Effector memory CD4-positive, alpha-beta T cell (primary cell): ENCODE measurements around the gene HS3ST5.
"Not testable (repeated sequence)": the region's sequence is repeated elsewhere in the genome, so short reads cannot be mapped to it uniquely, and the experiment has no call there.

Experiments
- DNase-seq, 3 donors: peaks; one replicate each; pipeline ENCODE4 v3.0.0-alpha.2; 2020
- H3K27ac ChIP-seq: 2 replicates; pipeline ENCODE4 v1.7.0; 2013; ENCODE audit warnings: mild to moderate bottlenecking, low read length, moderate library complexity; ENCODE audit not compliant: insufficient read depth, poor library complexity, severe bottlenecking
- H3K27me3 ChIP-seq: replicated peaks from 2 replicates; pipeline ENCODE4 v1.7.0; 2013; ENCODE audit warnings: mild to moderate bottlenecking, low read length; ENCODE audit not compliant: insufficient read depth, control insufficient read depth, poor library complexity, severe bottlenecking
- H3K36me3 ChIP-seq: 2 replicates; pipeline ENCODE4 v1.7.0; 2013; ENCODE audit warnings: mild to moderate bottlenecking, low read length, moderate library complexity; ENCODE audit not compliant: control insufficient read depth, insufficient read depth
- H3K4me1 ChIP-seq: 2 replicates; pipeline ENCODE4 v1.7.0; 2013; ENCODE audit warnings: low read length, mild to moderate bottlenecking; ENCODE audit not compliant: control insufficient read depth, insufficient read depth, poor library complexity, severe bottlenecking
- H3K4me3 ChIP-seq: 2 replicates; pipeline ENCODE4 v1.7.0; 2013; ENCODE audit warnings: low read length, low read depth, mild to moderate bottlenecking; ENCODE audit not compliant: insufficient read depth, poor library complexity, severe bottlenecking
- H3K9me3 ChIP-seq: 2 replicates; pipeline ENCODE4 v1.7.0; 2013; ENCODE audit warnings: mild to moderate bottlenecking, low read length, moderate library complexity; ENCODE audit not compliant: control insufficient read depth

The HS3ST5 gene

GRCh38 chr6:114149182-114149581 is 193.6 kb downstream of the HS3ST5 start:
- not testable (repeated sequence) for DNase-seq, H3K4me1 ChIP-seq, H3K27ac ChIP-seq

GRCh38 chr6:114144887-114145851 is 197.7 kb downstream of the HS3ST5 start:
- Histone ChIP-seq H3K9me3 (no peaks in the 10 kb centered on the region), H3K36me3 (no peaks in the 10 kb centered on the region), H3K27me3 (no peaks in the 10 kb centered on the region), H3K4me1 (no peaks in the 10 kb centered on the region), H3K27ac (no peak overlapping the region), H3K4me3 (no peak overlapping the region)
- DNase-seq: no peak

More at GRCh38 chr6:114149182-114149581, 193.6 kb downstream of the HS3ST5 start:
- not testable (repeated sequence) for H3K27me3 ChIP-seq, H3K4me3 ChIP-seq, H3K9me3 ChIP-seq, H3K36me3 ChIP-seq

GRCh38 chr6:114142258-114142657 is 200.6 kb downstream of the HS3ST5 start:
- Histone ChIP-seq H3K36me3 (no peaks in the 10 kb centered on the region), H3K27ac (no peak overlapping the region), H3K9me3 (no peaks in the 10 kb centered on the region), H3K27me3 (no peaks in the 10 kb centered on the region), H3K4me1 (no peaks in the 10 kb centered on the region), H3K4me3 (no peak overlapping the region)
- no peak for DNase-seq

- no peaks in the 10 kb centered on the region for H3K27me3 ChIP-seq
- no peak overlapping the region for H3K27ac ChIP-seq
- H3K4me3 ChIP-seq: no peak overlapping the region
- DNase-seq: no peak
- H3K4me1 ChIP-seq: no peaks in the 10 kb centered on the region
- H3K36me3 ChIP-seq: no peaks in the 10 kb centered on the region
- no peaks in the 10 kb centered on the region for H3K9me3 ChIP-seq
Measured at GRCh38 chr6:114140416-114140815, 202.4 kb downstream of the HS3ST5 start.

- Histone ChIP-seq H3K9me3 (no peaks in the 10 kb centered on the region), H3K4me1 (no peaks in the 10 kb centered on the region), H3K36me3 (no peaks in the 10 kb centered on the region), H3K4me3 (no peak overlapping the region), H3K27ac (no peak overlapping the region), H3K27me3 (no peaks in the 10 kb centered on the region)
- DNase-seq: no peak
Measured at GRCh38 chr6:114138577-114139248, 204.1 kb downstream of the HS3ST5 start.

- H3K4me3 ChIP-seq: no peak overlapping the region
- DNase-seq: no peak
Measured at GRCh38 chr6:114135363-114135971, 207.4 kb downstream of the HS3ST5 start.

GRCh38 chr6:114133816-114134215 is 209.0 kb downstream of the HS3ST5 start:
- Histone ChIP-seq H3K27ac (no peak overlapping the region), H3K36me3 (no peaks in the 10 kb centered on the region), H3K4me1 (no peaks in the 10 kb centered on the region), H3K4me3 (no peak overlapping the region), H3K9me3 (no peaks in the 10 kb centered on the region), H3K27me3 (no peaks in the 10 kb centered on the region)
- DNase-seq: no peak

More at GRCh38 chr6:114135363-114135971, 207.4 kb downstream of the HS3ST5 start:
- H3K4me1 ChIP-seq: no peaks in the 10 kb centered on the region
- no peaks in the 10 kb centered on the region for H3K36me3 ChIP-seq
- no peaks in the 10 kb centered on the region for H3K27me3 ChIP-seq
- H3K9me3 ChIP-seq: no peaks in the 10 kb centered on the region
- H3K27ac ChIP-seq: no peak overlapping the region

GRCh38 chr6:114131945-114132344 is 210.9 kb downstream of the HS3ST5 start:
- Histone ChIP-seq H3K4me3 (no peak overlapping the region), H3K4me1 (no peaks in the 10 kb centered on the region), H3K27ac (no peak overlapping the region)

GRCh38 chr6:114125576-114125975 is 217.2 kb downstream of the HS3ST5 start:
- H3K27ac ChIP-seq: no peak overlapping the region
- DNase-seq: no peak
- no peaks in the 10 kb centered on the region for H3K36me3 ChIP-seq
- H3K4me3 ChIP-seq: no peak overlapping the region
- no peaks in the 10 kb centered on the region for H3K4me1 ChIP-seq
- no peaks in the 10 kb centered on the region for H3K9me3 ChIP-seq
- H3K27me3 ChIP-seq: no peaks in the 10 kb centered on the region

More at GRCh38 chr6:114131945-114132344, 210.9 kb downstream of the HS3ST5 start:
- no peak for DNase-seq
- no peaks in the 10 kb centered on the region for H3K9me3 ChIP-seq
- H3K27me3 ChIP-seq: no peaks in the 10 kb centered on the region
- H3K36me3 ChIP-seq: no peaks in the 10 kb centered on the region
